ENCODE results near the gene PLCD1.

DNA sequence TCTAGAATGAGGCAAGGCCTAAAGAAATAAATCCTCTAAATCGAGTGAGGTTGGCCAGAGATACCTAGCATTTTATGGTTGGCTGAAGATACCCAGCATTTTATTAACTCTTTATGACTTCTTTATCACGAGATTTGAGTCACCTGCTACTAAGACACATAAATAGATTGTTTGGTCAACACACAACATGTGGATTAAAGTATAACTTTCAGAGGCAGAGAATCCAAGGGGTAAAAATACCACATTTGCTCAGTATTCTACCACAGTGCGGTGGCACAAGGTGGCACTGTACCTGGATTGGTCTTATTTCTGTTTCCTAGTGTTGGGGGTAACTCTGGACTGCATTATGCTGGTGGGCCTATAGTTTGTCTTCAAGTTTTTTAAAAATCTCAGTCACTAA is 65.8 kb downstream of the PLCD1 start:
- TF ChIP-seq, protein P1, sequence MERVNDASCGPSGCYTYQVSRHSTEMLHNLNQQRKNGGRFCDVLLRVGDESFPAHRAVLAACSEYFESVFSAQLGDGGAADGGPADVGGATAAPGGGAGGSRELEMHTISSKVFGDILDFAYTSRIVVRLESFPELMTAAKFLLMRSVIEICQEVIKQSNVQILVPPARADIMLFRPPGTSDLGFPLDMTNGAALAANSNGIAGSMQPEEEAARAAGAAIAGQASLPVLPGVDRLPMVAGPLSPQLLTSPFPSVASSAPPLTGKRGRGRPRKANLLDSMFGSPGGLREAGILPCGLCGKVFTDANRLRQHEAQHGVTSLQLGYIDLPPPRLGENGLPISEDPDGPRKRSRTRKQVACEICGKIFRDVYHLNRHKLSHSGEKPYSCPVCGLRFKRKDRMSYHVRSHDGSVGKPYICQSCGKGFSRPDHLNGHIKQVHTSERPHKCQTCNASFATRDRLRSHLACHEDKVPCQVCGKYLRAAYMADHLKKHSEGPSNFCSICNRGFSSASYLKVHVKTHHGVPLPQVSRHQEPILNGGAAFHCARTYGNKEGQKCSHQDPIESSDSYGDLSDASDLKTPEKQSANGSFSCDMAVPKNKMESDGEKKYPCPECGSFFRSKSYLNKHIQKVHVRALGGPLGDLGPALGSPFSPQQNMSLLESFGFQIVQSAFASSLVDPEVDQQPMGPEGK (CRISPR knock-in tag; IDR thresholded peaks at IDR 0.05; ENCODE audit: borderline replicate concordance): no peak
- TF ChIP-seq OSR1 (CRISPR knock-in tag; IDR thresholded peaks at IDR 0.05) (no peak), SNAI2 (CRISPR knock-in tag; IDR thresholded peaks at IDR 0.05) (no peak), ZNF565 (CRISPR knock-in tag; conservative IDR thresholded peaks at IDR 0.05; ENCODE audit: low read depth) (no peak), ARNTL (CRISPR knock-in tag; IDR thresholded peaks at IDR 0.05; ENCODE audit: borderline replicate concordance, low read depth) (no peak)
- TF ChIP-seq, protein P2, sequence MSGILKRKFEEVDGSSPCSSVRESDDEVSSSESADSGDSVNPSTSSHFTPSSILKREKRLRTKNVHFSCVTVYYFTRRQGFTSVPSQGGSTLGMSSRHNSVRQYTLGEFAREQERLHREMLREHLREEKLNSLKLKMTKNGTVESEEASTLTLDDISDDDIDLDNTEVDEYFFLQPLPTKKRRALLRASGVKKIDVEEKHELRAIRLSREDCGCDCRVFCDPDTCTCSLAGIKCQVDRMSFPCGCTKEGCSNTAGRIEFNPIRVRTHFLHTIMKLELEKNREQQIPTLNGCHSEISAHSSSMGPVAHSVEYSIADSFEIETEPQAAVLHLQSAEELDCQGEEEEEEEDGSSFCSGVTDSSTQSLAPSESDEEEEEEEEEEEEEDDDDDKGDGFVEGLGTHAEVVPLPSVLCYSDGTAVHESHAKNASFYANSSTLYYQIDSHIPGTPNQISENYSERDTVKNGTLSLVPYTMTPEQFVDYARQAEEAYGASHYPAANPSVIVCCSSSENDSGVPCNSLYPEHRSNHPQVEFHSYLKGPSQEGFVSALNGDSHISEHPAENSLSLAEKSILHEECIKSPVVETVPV (CRISPR knock-in tag; IDR thresholded peaks at IDR 0.05): no peak

Data from SK-N-SH treated with all-trans-retinoic acid at 6 μM for 48 hours (cell line).